ENCODE data around the gene PPP2R2C. TPM values are rescaled to one million over a fixed set of nuclear protein-coding genes. Genes with fewer than 3 reads are reported as not detected.

The PPP2R2C gene
- total RNA-seq, 1 experiment from 2014 or later, result 32.9 TPM

DNA sequence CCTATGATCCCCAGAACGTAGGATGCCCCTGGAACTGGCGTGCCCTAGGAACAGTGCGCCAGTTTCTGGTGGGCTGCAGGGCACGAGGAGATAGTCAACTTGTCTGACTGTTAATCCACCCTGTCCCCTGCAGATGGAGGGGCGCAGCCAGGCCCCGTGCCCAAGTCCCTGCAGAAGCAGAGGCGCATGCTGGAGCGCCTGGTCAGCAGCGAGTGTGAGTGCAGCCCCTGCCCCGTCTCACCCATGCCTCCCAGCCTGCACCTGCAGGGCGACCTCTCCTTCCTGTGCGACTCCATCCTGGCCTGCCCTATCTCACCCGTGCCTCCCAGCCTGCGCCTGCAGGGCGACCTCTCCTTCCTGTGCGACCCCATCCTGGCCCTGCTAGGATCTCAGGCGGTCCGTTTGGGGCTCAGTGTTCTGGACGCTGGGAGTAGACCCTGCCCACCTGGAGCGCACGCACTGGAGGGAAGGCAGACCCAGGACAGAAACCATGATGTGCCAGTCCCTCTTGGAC lies 180.6 kb downstream of the PPP2R2C start:
- no peak overlapping the region for H3K4me2 ChIP-seq (ENCODE audit: low read length)
- no peak overlapping the region for H3K27ac ChIP-seq (ENCODE audit: low read depth, low read length)
- ATAC-seq (no peak), DNase-seq (ENCODE audit: low read depth, low spot score) (no peak)
- no peaks in the 10 kb centered on the region for H3K36me3 ChIP-seq (ENCODE audit: control insufficient read depth in 1 of 2, insufficient read depth in 2 of 2, low read length in 2 of 2)
- no peaks in the 10 kb centered on the region for H3K27me3 ChIP-seq (ENCODE audit: insufficient read depth, low read length)
- ChIA-PET CTCF (no interaction called here), POLR2A (no interaction called here), RAD21 (ENCODE audit: low non-redundant PET in 1 of 2, low total read pairs in 2 of 2, uncharacterized antibody in 2 of 2, unreplicated experiment in 2 of 2) (no interaction called here)
- H3K9me3 ChIP-seq (ENCODE audit: control insufficient read depth in 1 of 2, insufficient read depth in 1 of 2, low read depth in 1 of 2, low read length in 2 of 2), result no peaks in the 10 kb centered on the region
- intact Hi-C loops (cut with micrococcal nuclease), result no loop called here
- no peaks in the 10 kb centered on the region for H3K9me2 ChIP-seq (ENCODE audit: insufficient read depth)
- no peak overlapping the region for H2AFZ ChIP-seq (ENCODE audit: low read depth, low read length, poor library complexity, severe bottlenecking)
- no peaks in the 10 kb centered on the region for H4K20me1 ChIP-seq (ENCODE audit: insufficient read depth)
- BruUV-seq (replicated peaks), result no TSS peak
- no peak overlapping the region for H3K9ac ChIP-seq (ENCODE audit: low read length)
- TF ChIP-seq RAD21 (IDR thresholded peaks at IDR 0.05; ENCODE audit: low read depth) (no peak), FOSL1 (IDR thresholded peaks at IDR 0.05; ENCODE audit: low read depth) (no peak), CEBPB (IDR thresholded peaks at IDR 0.05; ENCODE audit: low read depth) (no peak), YY1 (IDR thresholded peaks at IDR 0.05; ENCODE audit: extremely low read depth, insufficient replicate concordance, low read depth, low read length) (no peak), POLR2AphosphoS5 (IDR thresholded peaks at IDR 0.05; ENCODE audit: low read depth, low read length) (no peak), ZFX (IDR thresholded peaks at IDR 0.05) (no peak), ZNF274 (IDR thresholded peaks at IDR 0.05; ENCODE audit: low read depth, low read length) (no peak), ELF1 (IDR thresholded peaks at IDR 0.05; ENCODE audit: borderline replicate concordance, low read depth) (no peak), SRF (IDR thresholded peaks at IDR 0.05; ENCODE audit: low read depth) (no peak), TCF7L2 (IDR thresholded peaks at IDR 0.05; ENCODE audit: borderline replicate concordance, extremely low read depth, insufficient read depth, insufficient read length) (no peak), JUND (IDR thresholded peaks at IDR 0.05) (no peak)
- TF ChIP-seq, protein P1, sequence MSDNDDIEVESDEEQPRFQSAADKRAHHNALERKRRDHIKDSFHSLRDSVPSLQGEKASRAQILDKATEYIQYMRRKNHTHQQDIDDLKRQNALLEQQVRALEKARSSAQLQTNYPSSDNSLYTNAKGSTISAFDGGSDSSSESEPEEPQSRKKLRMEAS (IDR thresholded peaks at IDR 0.05), result no peak
- TF ChIP-seq, protein P2, sequence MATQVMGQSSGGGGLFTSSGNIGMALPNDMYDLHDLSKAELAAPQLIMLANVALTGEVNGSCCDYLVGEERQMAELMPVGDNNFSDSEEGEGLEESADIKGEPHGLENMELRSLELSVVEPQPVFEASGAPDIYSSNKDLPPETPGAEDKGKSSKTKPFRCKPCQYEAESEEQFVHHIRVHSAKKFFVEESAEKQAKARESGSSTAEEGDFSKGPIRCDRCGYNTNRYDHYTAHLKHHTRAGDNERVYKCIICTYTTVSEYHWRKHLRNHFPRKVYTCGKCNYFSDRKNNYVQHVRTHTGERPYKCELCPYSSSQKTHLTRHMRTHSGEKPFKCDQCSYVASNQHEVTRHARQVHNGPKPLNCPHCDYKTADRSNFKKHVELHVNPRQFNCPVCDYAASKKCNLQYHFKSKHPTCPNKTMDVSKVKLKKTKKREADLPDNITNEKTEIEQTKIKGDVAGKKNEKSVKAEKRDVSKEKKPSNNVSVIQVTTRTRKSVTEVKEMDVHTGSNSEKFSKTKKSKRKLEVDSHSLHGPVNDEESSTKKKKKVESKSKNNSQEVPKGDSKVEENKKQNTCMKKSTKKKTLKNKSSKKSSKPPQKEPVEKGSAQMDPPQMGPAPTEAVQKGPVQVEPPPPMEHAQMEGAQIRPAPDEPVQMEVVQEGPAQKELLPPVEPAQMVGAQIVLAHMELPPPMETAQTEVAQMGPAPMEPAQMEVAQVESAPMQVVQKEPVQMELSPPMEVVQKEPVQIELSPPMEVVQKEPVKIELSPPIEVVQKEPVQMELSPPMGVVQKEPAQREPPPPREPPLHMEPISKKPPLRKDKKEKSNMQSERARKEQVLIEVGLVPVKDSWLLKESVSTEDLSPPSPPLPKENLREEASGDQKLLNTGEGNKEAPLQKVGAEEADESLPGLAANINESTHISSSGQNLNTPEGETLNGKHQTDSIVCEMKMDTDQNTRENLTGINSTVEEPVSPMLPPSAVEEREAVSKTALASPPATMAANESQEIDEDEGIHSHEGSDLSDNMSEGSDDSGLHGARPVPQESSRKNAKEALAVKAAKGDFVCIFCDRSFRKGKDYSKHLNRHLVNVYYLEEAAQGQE (IDR thresholded peaks at IDR 0.05; ENCODE audit: low read depth), result no peak
- TF ChIP-seq, protein P3, sequence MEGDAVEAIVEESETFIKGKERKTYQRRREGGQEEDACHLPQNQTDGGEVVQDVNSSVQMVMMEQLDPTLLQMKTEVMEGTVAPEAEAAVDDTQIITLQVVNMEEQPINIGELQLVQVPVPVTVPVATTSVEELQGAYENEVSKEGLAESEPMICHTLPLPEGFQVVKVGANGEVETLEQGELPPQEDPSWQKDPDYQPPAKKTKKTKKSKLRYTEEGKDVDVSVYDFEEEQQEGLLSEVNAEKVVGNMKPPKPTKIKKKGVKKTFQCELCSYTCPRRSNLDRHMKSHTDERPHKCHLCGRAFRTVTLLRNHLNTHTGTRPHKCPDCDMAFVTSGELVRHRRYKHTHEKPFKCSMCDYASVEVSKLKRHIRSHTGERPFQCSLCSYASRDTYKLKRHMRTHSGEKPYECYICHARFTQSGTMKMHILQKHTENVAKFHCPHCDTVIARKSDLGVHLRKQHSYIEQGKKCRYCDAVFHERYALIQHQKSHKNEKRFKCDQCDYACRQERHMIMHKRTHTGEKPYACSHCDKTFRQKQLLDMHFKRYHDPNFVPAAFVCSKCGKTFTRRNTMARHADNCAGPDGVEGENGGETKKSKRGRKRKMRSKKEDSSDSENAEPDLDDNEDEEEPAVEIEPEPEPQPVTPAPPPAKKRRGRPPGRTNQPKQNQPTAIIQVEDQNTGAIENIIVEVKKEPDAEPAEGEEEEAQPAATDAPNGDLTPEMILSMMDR (IDR thresholded peaks at IDR 0.05 in 2 of 3, conservative IDR thresholded peaks at IDR 0.05 in 1 of 3; ENCODE audit: borderline replicate concordance in 1 of 3, insufficient read depth in 1 of 3, low read depth in 2 of 3, low read length in 2 of 3), result no peak
- TF ChIP-seq, protein P4, sequence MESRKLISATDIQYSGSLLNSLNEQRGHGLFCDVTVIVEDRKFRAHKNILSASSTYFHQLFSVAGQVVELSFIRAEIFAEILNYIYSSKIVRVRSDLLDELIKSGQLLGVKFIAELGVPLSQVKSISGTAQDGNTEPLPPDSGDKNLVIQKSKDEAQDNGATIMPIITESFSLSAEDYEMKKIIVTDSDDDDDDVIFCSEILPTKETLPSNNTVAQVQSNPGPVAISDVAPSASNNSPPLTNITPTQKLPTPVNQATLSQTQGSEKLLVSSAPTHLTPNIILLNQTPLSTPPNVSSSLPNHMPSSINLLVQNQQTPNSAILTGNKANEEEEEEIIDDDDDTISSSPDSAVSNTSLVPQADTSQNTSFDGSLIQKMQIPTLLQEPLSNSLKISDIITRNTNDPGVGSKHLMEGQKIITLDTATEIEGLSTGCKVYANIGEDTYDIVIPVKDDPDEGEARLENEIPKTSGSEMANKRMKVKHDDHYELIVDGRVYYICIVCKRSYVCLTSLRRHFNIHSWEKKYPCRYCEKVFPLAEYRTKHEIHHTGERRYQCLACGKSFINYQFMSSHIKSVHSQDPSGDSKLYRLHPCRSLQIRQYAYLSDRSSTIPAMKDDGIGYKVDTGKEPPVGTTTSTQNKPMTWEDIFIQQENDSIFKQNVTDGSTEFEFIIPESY (IDR thresholded peaks at IDR 0.05; ENCODE audit: extremely low read depth, insufficient replicate concordance, low read length), result no peak
- no peaks in the 10 kb centered on the region for H3K79me2 ChIP-seq (ENCODE audit: insufficient read depth, low read length)
- H3K4me3 ChIP-seq (replicated peaks in 1 of 2; ENCODE audit: low read depth in 1 of 2, low read length in 2 of 2), result no peak overlapping the region
- H3K4me1 ChIP-seq (ENCODE audit: control insufficient read depth in 1 of 2, insufficient read depth in 2 of 2, low read length in 2 of 2), result no peaks in the 10 kb centered on the region

All from HCT116 (cell line).